ENCODE results near the gene GPRC5C. TPM values are rescaled to one million over a fixed set of nuclear protein-coding genes. Genes with fewer than 3 reads are reported as not detected.

GPRC5C gene
- total and polyA plus RNA-seq, 2 of the 8 experiments (the other 6 are each of a cell fraction or from before 2014, with no cell fraction given), result 18.3 to 55.8 TPM

- WGBS, 2 experiments (ENCODE audit: extremely low coverage in 1 of 2, insufficient coverage in 1 of 2, insufficient read length in 1 of 2, insufficient replicate concordance in 2 of 2, low coverage in 1 of 2, low lambda C conversion rate in 2 of 2, missing lambda C conversion rate in 1 of 2), result 90% methylated on average over 4 of the region's 4 CpGs; no CpG with 5 or more reads in 1 of the 2 experiments
- Histone ChIP-seq H3K4ac (replicated peaks; ENCODE audit: insufficient read length, low read depth, low read length) (no peak overlapping the region), H3K18ac (ENCODE audit: extremely low read depth, low read length) (no peak overlapping the region), H2BK20ac (ENCODE audit: low read length) (no peak overlapping the region), H3K23ac (ENCODE audit: insufficient read length) (no peak overlapping the region), H3K56ac (replicated peaks; ENCODE audit: insufficient read length, low read depth, low read length) (no peak overlapping the region), H4K8ac (ENCODE audit: extremely low read depth, insufficient read depth, low read length) (no peak overlapping the region), H3K4me1 (replicated peaks in 1 of 4; ENCODE audit: control insufficient read depth in 3 of 4, insufficient read depth in 4 of 4, low read length in 3 of 4) (no peaks in the 10 kb centered on the region), H3K27me3 (replicated peaks in 1 of 4; ENCODE audit: control insufficient read depth in 3 of 4, extremely low read depth in 1 of 4, insufficient read depth in 3 of 4, low read length in 3 of 4) (no peaks in the 10 kb centered on the region; a peak in 1 of 7 replicates), H3K36me3 (ENCODE audit: control insufficient read depth in 2 of 4, insufficient read depth in 4 of 4, low read length in 3 of 4) (no peaks in the 10 kb centered on the region), H3K9me3 (ENCODE audit: insufficient read depth in 2 of 2, low read depth in 1 of 2, low read length in 1 of 2) (peaks cover 7 to 13% of the 10 kb centered on the region in 2 experiments; a peak in 2 of 4 replicates), H3K4me2 (ENCODE audit: insufficient read depth in 1 of 2, low read depth in 2 of 2, low read length in 2 of 2) (no peak overlapping the region), H3K14ac (ENCODE audit: insufficient read length) (no peak overlapping the region), H3K79me1 (ENCODE audit: low read depth, low read length) (no peaks in the 10 kb centered on the region), H3K79me2 (ENCODE audit: control insufficient read depth in 1 of 2, insufficient read depth in 2 of 2, low read length in 2 of 2) (no peaks in the 10 kb centered on the region), H3K27ac (ENCODE audit: low read depth, low read length) (no peak overlapping the region), H3K4me3 (ENCODE audit: extremely low read depth in 1 of 4, insufficient read depth in 2 of 4, low read depth in 3 of 4, low read length in 4 of 4) (no peak overlapping the region), H2BK5ac (ENCODE audit: low read depth, low read length) (no peak overlapping the region), H4K91ac (replicated peaks; ENCODE audit: insufficient read length, low read length) (no peak overlapping the region), H2AFZ (ENCODE audit: low read length) (no peak overlapping the region), H2AK5ac (ENCODE audit: low read depth, low read length) (no peak overlapping the region), H2BK15ac (ENCODE audit: low read length) (no peak overlapping the region), H2BK12ac (ENCODE audit: low read depth, low read length) (no peak overlapping the region), H3K9ac (replicated peaks in 1 of 4; ENCODE audit: extremely low read depth in 1 of 4, low read depth in 3 of 4, low read length in 3 of 4) (no peak overlapping the region), H4K5ac (ENCODE audit: insufficient read length, low read depth, low read length) (no peak overlapping the region), H2BK120ac (replicated peaks; ENCODE audit: low read depth, low read length) (no peak overlapping the region), H4K20me1 (replicated peaks in 1 of 2; ENCODE audit: control insufficient read depth in 1 of 2, insufficient read depth in 2 of 2, low read length in 2 of 2) (no peaks in the 10 kb centered on the region), H3K23me2 (ENCODE audit: low read depth, low read length) (no peaks in the 10 kb centered on the region)
- FAIRE-seq (no peak), DNase-seq (ENCODE audit: low read depth in 1 of 2, low spot score in 2 of 2) (no peak)
- CTCF ChIA-PET (ENCODE audit: partially characterized antibody), result interaction anchor here (1.1 to 2.4 kb wide), 7 partner anchors 16 to 109 kb away, joined by 3 to 12 read pairs (median 5); partner anchors contain the start of gene GPR142
- POLR2A ChIA-PET (ENCODE audit: partially characterized antibody), result no interaction called here
- TF ChIP-seq TEAD4 (IDR thresholded peaks at IDR 0.05; ENCODE audit: low read depth, low read length) (no peak), MAFK (IDR thresholded peaks at IDR 0.05; ENCODE audit: low read depth, low read length) (no peak), RFX5 (IDR thresholded peaks at IDR 0.05; ENCODE audit: borderline replicate concordance, low read depth, low read length) (no peak), GABPA (IDR thresholded peaks at IDR 0.05; ENCODE audit: borderline replicate concordance, insufficient read depth, low read length) (no peak), PHF8 (conservative IDR thresholded peaks at IDR 0.05; ENCODE audit: low read depth, low read length) (no peak), CBX8 (IDR thresholded peaks at IDR 0.05; ENCODE audit: borderline replicate concordance, low read depth, low read length) (no peak)
Observed at GRCh38 chr17:74477411-74477810, 45.5 kb downstream of the GPRC5C start.
